HUDEP-2 (cell line): ENCODE data around the gene NPM1.
"Not testable (repeated sequence)": the region's sequence is repeated elsewhere in the genome, so short reads cannot be mapped to it uniquely, and the experiment has no call there.

ENCODE experiments used
- DNase-seq, 76 experiments: peaks; one replicate each; lab custom pipeline; 2025; ENCODE audit not compliant: unreplicated experiment in 76 of 76; lab: John Stamatoyannopoulos, UW

The NPM1 gene

DNA sequence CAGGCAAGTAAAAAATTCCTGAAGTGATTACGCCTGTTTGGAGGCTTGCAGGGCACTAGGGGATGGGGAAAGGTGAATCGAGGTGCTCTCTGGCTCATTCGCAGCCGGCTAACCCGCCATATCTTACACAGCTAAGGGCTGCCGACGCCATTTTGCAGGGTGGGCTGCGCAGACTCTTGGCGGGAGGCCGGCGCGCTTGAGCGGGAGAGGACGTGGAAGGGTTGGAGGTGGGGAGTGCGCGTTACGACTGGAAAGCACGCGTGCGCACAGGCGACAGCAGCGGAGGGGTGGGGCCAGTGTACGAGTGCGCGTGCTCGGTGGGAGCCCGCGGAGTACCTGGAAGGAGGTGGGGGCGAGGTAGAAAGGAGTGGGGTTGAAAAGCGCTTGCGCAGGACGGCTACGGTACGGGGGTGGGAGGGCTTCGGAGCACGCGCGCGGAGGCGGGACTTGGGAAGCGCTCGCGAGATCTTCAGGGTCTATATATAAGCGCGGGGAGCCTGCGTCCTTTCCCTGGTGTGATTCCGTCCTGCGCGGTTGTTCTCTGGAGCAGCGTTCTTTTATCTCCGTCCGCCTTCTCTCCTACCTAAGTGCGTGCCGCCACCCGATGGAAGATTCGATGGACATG is at the start of gene NPM1:
NPM1 (plus strand) TSS at position 505 of the 625 bp plus-strand sequence; CDS start at position 605, 100 bp downstream.
- peak; percentile 51 to 99 (median 97) for DNase-seq

GRCh38 chr5:171340042-171340441 is 47.6 kb upstream of the NPM1 start:
- DNase-seq: no peak

DNA sequence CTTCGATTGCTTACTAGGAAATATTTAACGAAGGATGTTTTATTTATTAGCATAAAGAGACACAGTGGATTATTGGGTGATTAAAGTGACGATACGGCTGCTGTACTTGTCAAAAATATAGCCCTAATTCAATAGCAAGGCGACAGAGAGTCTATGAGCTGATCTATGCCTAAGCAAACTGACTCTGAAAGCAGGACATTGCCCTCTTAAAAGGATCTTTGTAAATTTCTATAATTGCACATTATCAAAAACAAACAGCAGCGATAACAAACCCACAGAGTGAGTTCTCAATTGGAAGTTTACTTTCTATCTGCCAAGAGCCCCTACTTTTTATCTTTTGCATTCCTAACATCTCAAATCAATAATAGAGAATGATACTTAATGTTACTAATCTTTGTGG is 47.2 kb upstream of the NPM1 start:
- no peak for DNase-seq

DNA sequence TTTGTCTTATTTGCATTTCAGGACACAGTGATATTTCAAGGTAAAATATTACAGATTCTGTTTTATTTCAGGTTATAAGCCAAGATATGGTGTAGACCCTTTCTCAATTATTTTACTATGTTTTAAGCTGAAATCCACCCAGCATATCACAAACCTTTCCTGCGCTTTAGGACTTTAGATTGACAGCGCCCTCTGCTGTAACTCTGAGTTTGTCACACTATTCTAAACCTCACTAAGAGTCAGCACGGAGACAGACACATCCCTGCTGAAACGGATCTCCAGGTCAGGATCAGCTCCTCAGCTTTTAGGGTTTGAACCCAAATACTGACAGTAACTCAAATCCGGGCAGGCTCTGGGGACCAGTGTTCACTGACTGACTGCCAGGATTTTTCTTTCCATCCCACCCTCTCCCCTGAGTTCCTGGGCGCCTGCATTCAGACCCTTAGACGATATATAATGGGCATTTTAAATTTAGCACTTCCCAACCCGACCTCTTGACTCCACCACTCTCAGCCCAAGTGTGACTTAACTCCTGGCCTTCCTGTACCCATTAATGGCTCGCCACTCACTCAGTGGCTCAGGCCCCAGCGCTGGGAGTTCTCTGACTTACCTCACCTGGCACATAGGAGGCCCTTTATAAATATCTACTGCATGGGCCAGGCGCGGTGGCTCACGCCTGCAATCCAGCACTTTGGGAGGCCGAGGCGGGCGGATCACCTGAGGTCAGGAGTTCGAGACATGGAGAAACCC is 45.1 kb upstream of the NPM1 start:
- peak in 49 of 76 experiments; percentile 3 to 68 (median 28) for DNase-seq

GRCh38 chr5:171344936-171345608 is 42.6 kb upstream of the NPM1 start:
- no peak for DNase-seq

DNA sequence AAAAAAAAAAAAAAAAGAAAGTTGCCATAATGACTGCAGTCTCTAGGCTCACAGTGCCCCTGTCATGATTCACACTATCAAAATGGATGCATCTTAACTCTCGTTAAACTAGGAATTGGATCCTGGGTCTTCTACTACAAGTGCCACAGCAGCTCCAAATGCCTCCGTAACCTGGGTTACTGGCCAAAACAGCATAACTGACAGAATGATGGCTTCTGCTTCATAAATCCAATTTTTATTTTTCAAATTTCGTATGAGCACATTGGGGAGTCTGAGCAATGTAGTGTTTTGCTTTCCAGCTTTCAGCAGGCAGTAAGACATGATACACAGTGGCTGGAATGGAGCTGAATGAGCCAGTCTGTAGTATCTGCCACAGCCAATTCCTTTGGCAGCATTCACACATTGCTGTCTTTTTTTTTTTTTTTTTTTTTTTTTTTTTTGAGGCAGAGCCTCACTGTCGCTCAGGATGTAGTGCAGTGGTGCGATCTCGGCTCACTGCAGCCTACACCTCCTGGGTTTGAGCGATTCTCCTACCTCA is 36.0 kb upstream of the NPM1 start:
- DNase-seq: no peak

- DNase-seq: no peak
Measured at GRCh38 chr5:171355302-171355724, 32.3 kb upstream of the NPM1 start.

DNA sequence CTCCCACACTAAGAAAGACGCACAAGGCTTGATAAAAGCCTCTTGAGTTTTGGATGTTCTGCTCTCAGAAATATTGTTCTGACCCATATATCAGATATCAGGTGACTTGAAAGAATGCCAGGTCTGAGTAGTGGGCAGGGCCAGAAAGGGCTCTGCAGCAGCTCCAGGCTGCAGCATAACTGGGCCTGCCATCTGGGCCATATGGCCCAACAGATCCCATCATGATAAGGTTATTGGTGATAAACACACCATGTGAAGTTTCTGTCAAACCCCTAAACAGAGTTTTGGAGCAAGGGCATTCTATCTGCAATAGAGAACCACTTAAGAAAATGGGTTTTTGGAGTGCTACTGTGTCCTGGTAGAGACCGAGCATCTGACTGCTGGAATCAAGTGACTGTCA is 29.8 kb upstream of the NPM1 start:
- peak in 4 of 76 experiments; percentile 6 to 38 (median 11) for DNase-seq

DNA sequence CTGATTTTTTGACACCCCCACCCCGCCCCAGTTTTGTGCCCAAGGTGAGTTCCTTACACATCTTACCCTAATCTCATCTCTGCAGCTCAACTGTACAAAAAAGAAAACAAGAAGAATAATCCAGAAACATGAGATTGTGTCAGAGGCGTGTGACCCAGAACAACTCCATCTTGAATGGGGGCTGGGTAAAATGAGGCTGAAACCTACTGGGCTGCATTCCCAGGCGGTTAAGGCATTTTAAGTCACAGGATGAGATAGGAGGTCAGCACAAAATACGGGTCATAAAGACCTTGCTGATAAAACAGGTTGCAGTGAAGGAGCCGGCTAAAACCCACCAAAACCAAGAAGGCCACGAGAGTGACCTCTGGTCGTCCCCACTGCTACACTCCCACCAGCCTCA is 26.5 kb upstream of the NPM1 start:
- DNase-seq: not testable (repeated sequence)

DNA sequence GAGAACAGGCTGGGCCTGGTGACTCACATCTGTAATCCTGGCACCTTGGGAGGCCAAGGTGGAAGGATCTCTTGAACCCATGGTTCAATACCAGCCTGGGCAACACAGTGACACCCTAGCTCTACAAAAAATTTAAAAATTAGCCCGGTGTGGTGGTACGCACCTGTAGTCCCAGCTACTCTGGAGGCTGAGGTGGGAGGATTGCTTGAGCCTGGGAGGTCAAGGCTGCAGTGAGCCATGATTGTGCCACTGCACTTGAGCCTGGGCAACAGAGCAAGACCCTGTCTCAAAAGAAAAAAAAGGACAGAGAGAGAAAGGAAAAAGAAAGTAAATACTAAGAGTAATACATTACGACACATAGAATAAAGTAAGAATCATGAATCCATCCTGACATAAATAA is 24.4 kb upstream of the NPM1 start:
- not testable (repeated sequence) for DNase-seq

DNA sequence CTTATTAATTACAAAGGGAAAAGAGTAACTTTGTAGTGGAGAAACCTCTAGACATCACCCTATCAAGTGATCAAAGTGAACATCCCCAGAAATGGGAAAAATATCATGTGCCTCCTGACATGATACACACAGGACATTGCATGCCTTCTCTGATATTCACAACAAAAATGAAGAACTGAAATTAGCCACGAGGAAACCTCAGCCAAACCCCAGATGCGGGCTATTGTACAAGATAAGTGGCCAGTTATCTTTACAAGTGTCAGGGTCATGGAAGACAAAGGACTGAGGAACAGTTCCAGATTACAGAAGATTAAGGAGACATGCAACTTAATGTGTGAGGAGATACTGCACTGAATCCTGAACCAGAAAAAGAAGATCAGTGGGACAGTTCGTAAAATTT is 23.8 kb upstream of the NPM1 start:
- DNase-seq: peak in 35 of 76 experiments; percentile 2 to 55 (median 22)

DNA sequence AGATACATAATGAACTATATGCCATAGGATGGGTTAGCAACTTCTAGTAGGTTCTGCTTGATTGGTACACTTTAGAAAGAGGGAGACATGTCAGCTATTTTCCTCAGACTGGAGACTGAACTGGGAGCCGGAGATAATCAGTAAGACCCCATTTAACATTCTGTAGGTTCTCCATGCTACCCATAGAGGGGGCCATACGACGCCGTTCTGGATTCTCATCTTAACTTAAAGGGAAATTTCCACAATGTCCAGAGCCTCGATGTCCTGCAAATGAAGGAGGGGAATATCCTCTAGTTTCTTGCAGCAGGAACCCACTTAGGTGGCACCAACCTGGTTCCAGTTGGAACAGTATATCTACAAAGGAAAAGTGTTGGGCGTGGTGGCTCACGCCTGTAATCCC is 22.3 kb upstream of the NPM1 start:
- peak in 5 of 76 experiments; percentile 6 to 23 (median 14) for DNase-seq

DNA sequence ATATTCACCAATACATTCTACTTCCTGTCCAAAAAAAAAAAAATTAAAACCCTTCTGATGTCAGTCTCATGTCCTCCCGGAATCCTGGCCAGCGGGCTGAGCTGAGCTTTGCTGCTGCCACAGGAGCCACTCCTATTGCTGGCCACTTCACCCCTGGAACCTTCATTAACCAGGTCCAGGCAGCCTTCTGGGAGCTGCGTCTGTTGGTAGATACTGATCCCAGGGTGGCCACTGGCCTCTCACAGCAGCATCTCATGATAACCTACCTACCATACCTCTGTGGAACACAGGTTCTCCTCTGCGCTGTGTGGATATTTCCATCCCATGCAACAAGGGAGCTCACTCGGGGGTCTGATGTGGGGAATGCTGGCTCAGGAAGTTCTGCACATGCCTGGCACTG is 21.0 kb upstream of the NPM1 start:
- DNase-seq: no peak

GRCh38 chr5:171367424-171368370 is 20.0 kb upstream of the NPM1 start:
- no peak for DNase-seq

DNA sequence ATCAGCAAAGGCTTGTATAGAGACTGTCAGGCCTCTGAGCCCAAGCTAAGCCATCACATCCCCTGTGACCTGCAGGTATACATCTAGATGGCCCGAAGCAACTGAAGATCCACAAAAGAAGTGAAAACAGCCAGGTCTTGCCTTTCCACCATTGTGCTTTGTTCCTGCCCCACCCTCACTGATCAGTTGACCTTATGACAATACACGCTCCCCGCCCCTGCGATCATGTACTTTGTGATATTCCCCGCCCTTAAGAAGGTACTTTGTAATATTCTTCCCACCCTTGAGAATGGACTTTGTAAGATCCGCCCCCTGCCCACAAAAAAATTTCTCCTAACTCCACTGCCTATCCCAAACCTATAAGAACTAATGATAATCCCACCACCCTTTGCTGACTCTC is 18.6 kb upstream of the NPM1 start:
- DNase-seq: no peak

GRCh38 chr5:171369898-171370297 is 17.8 kb upstream of the NPM1 start:
- no peak for DNase-seq

- DNase-seq: not testable (repeated sequence)
Measured at GRCh38 chr5:171370881-171371280, 16.8 kb upstream of the NPM1 start.

GRCh38 chr5:171371326-171371725 is 16.3 kb upstream of the NPM1 start:
- no peak for DNase-seq

DNA sequence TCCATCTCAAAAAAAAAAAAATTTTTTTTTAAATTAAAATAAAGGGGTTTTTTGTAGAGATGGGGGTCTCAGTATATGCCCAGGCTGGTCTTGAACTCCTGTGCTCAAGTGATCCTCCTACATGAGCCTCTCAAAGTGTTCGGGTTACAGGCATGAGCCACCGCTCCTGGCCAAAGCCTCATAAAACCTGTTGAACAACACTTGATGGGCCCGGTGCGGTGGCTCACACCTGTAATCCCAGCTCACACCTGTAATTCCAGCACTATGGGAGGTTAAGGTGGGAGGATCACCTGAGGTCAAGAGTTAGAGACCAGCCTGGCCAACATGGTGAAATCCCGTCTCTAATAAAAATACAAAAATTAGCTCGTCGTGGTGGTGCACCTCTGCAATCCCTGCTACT is 7.7 kb upstream of the NPM1 start:
- no peak for DNase-seq

DNA sequence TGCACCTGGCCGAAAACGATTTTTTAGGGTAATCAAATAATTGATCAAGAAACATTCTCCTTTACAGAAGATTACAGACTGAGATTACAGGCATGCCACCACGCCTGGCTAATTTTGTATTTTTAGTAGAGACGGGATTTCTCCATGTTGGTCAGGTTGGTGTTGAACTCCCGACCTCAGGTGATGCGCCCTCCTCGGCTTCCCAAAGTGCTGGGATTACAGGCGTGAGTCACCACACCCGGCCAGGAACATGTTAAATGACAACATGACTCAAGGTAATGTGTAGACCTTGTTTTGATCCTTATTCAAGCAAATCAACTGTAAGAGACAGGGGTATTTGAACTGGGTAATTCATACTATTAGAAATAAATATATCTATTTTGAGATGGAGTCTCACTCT is 3.2 kb upstream of the NPM1 start:
- DNase-seq: not testable (repeated sequence)
